ENCODE data around the gene CXorf66. TPM values are rescaled to one million over a fixed set of nuclear protein-coding genes. Genes with fewer than 3 reads are reported as not detected.
"Not testable (repeated sequence)": the region's sequence is repeated elsewhere in the genome, so short reads cannot be mapped to it uniquely, and the experiment has no call there.

Gene CXorf66
- total RNA-seq (2014; rRNA removed; shearing (Covaris generic); ENCODE audit: low replicate concordance) = not detected in 2 replicates

GRCh38 chrX:139965421-139965820 lies at the start of gene CXorf66:
Gene CXorf66, minus strand, starts transcription at chrX:139965521. Its CDS starts 25 bp downstream, at chrX:139965496.
- no peak for DNase-seq (ENCODE audit: low read depth)
- in situ Hi-C loops (cut with HindIII; ENCODE audit: low pct_unique_long_range_greater_than_20kb, low sequenced_read_pairs) = no loop called here

GRCh38 chrX:139982856-139983255 lies 17.5 kb upstream of the CXorf66 start:
- DNase-seq (ENCODE audit: low read depth) = no peak
- in situ Hi-C loops (cut with HindIII; ENCODE audit: low pct_unique_long_range_greater_than_20kb, low sequenced_read_pairs) = no loop called here

GRCh38 chrX:139974471-139974870 lies 9.2 kb upstream of the CXorf66 start:
- peak; percentile 47 for DNase-seq (ENCODE audit: low read depth)
- in situ Hi-C loops (cut with HindIII; ENCODE audit: low pct_unique_long_range_greater_than_20kb, low sequenced_read_pairs) = no loop called here

GRCh38 chrX:139972629-139973624 lies 7.6 kb upstream of the CXorf66 start:
- no peak for DNase-seq (ENCODE audit: low read depth)
- in situ Hi-C loops (cut with HindIII; ENCODE audit: low pct_unique_long_range_greater_than_20kb, low sequenced_read_pairs) = no loop called here

- in situ Hi-C loops (cut with HindIII; ENCODE audit: low pct_unique_long_range_greater_than_20kb, low sequenced_read_pairs) = no loop called here
- DNase-seq (ENCODE audit: low read depth) = no peak
Observed at GRCh38 chrX:139972113-139972512, 6.8 kb upstream of the CXorf66 start.

GRCh38 chrX:139971394-139971749 lies 6.1 kb upstream of the CXorf66 start:
- no peak for DNase-seq (ENCODE audit: low read depth)

GRCh38 chrX:139969286-139969685 lies 4.0 kb upstream of the CXorf66 start:
- in situ Hi-C loops (cut with HindIII; ENCODE audit: low pct_unique_long_range_greater_than_20kb, low sequenced_read_pairs) = no loop called here
- DNase-seq (ENCODE audit: low read depth) = no peak

More at GRCh38 chrX:139971394-139971749, 6.1 kb upstream of the CXorf66 start:
- in situ Hi-C loops (cut with HindIII; ENCODE audit: low pct_unique_long_range_greater_than_20kb, low sequenced_read_pairs) = no loop called here

GRCh38 chrX:139967750-139968149 lies 2.4 kb upstream of the CXorf66 start:
- in situ Hi-C loops (cut with HindIII; ENCODE audit: low pct_unique_long_range_greater_than_20kb, low sequenced_read_pairs) = no loop called here
- DNase-seq (ENCODE audit: low read depth) = no peak

- in situ Hi-C loops (cut with HindIII; ENCODE audit: low pct_unique_long_range_greater_than_20kb, low sequenced_read_pairs) = no loop called here
Observed at GRCh38 chrX:139967300-139967699, 2.0 kb upstream of the CXorf66 start.

GRCh38 chrX:139966159-139966558 lies 838 bp upstream of the CXorf66 start:
- in situ Hi-C loops (cut with HindIII; ENCODE audit: low pct_unique_long_range_greater_than_20kb, low sequenced_read_pairs); DNase-seq (ENCODE audit: low read depth): not testable (repeated sequence)

More at GRCh38 chrX:139967300-139967699, 2.0 kb upstream of the CXorf66 start:
- no peak for DNase-seq (ENCODE audit: low read depth)

GRCh38 chrX:139961091-139961490 lies 4.2 kb downstream of the CXorf66 start:
- in situ Hi-C loops (cut with HindIII; ENCODE audit: low pct_unique_long_range_greater_than_20kb, low sequenced_read_pairs); DNase-seq (ENCODE audit: low read depth): not testable (repeated sequence)

- in situ Hi-C loops (cut with HindIII; ENCODE audit: low pct_unique_long_range_greater_than_20kb, low sequenced_read_pairs) = no loop called here
- no peak for DNase-seq (ENCODE audit: low read depth)
Observed at GRCh38 chrX:139949703-139950102, 15.6 kb downstream of the CXorf66 start.

- DNase-seq (ENCODE audit: low read depth) = no peak
- in situ Hi-C loops (cut with HindIII; ENCODE audit: low pct_unique_long_range_greater_than_20kb, low sequenced_read_pairs) = no loop called here
Observed at GRCh38 chrX:139945075-139945474, 20.2 kb downstream of the CXorf66 start.

- in situ Hi-C loops (cut with HindIII; ENCODE audit: low pct_unique_long_range_greater_than_20kb, low sequenced_read_pairs) = no loop called here
- DNase-seq (ENCODE audit: low read depth) = no peak
Observed at GRCh38 chrX:139936259-139936658, 29.1 kb downstream of the CXorf66 start.

GRCh38 chrX:139933904-139934303 lies 31.4 kb downstream of the CXorf66 start:
- in situ Hi-C loops (cut with HindIII; ENCODE audit: low pct_unique_long_range_greater_than_20kb, low sequenced_read_pairs) = no loop called here
- DNase-seq (ENCODE audit: low read depth) = no peak

GRCh38 chrX:139932901-139933796 lies 32.2 kb downstream of the CXorf66 start, which contains the start of gene ATP11C:
Gene ATP11C, minus strand, starts transcription at chrX:139933053. Its CDS starts 1,011 bp downstream, at chrX:139932042.
- in situ Hi-C loops (cut with HindIII; ENCODE audit: low pct_unique_long_range_greater_than_20kb, low sequenced_read_pairs) = no loop called here
- peak; percentile 74 for DNase-seq (ENCODE audit: low read depth)

GRCh38 chrX:139932073-139932900 lies 33.0 kb downstream of the CXorf66 start:
- in situ Hi-C loops (cut with HindIII; ENCODE audit: low pct_unique_long_range_greater_than_20kb, low sequenced_read_pairs) = no loop called here
- DNase-seq (ENCODE audit: low read depth) = peak; percentile 63

GRCh38 chrX:139931646-139932072 lies 33.7 kb downstream of the CXorf66 start:
- no peak for DNase-seq (ENCODE audit: low read depth)
- in situ Hi-C loops (cut with HindIII; ENCODE audit: low pct_unique_long_range_greater_than_20kb, low sequenced_read_pairs) = no loop called here
